ENCODE measurements around the gene RAB11B.
"Not testable (repeated sequence)": the region's sequence is repeated elsewhere in the genome, so short reads cannot be mapped to it uniquely, and the experiment has no call there.

RAB11B gene

GRCh38 chr19:8441725-8442544 lies 51.8 kb downstream of the RAB11B start:
- no peak for DNase-seq

- DNase-seq: not testable (repeated sequence)
Observed at GRCh38 chr19:8444140-8444676, 54.0 kb downstream of the RAB11B start.

- peak; percentile 97 for DNase-seq
Observed at GRCh38 chr19:8444677-8445487, 54.7 kb downstream of the RAB11B start, which contains the start of gene HNRNPM. HNRNPM (plus strand) TSS chr19:8444975; CDS start chr19:8444999, 24 bp downstream.

GRCh38 chr19:8445488-8446001 lies 55.4 kb downstream of the RAB11B start:
- no peak for DNase-seq

GRCh38 chr19:8446061-8446709 lies 56.0 kb downstream of the RAB11B start:
- no peak for DNase-seq

- DNase-seq: no peak
Observed at GRCh38 chr19:8449830-8450229, 59.7 kb downstream of the RAB11B start.

- no peak for DNase-seq
Observed at GRCh38 chr19:8451377-8451776, 61.2 kb downstream of the RAB11B start.

- no peak for DNase-seq
Observed at GRCh38 chr19:8451885-8452284, 61.7 kb downstream of the RAB11B start.

- DNase-seq: no peak
Observed at GRCh38 chr19:8452446-8453123, 62.4 kb downstream of the RAB11B start.

- no peak for DNase-seq
Observed at GRCh38 chr19:8453616-8454015, 63.5 kb downstream of the RAB11B start.
